ENCODE results near the gene PCSK1N. TPM values are rescaled to one million over a fixed set of nuclear protein-coding genes. Genes with fewer than 3 reads are reported as not detected.
"Not testable (repeated sequence)": the region's sequence is repeated elsewhere in the genome, so short reads cannot be mapped to it uniquely, and the experiment has no call there.

The PCSK1N gene
- total RNA-seq, 4 donors from 2014 or later, result 1.5 to 4.0 (median 3.4) TPM

DNA sequence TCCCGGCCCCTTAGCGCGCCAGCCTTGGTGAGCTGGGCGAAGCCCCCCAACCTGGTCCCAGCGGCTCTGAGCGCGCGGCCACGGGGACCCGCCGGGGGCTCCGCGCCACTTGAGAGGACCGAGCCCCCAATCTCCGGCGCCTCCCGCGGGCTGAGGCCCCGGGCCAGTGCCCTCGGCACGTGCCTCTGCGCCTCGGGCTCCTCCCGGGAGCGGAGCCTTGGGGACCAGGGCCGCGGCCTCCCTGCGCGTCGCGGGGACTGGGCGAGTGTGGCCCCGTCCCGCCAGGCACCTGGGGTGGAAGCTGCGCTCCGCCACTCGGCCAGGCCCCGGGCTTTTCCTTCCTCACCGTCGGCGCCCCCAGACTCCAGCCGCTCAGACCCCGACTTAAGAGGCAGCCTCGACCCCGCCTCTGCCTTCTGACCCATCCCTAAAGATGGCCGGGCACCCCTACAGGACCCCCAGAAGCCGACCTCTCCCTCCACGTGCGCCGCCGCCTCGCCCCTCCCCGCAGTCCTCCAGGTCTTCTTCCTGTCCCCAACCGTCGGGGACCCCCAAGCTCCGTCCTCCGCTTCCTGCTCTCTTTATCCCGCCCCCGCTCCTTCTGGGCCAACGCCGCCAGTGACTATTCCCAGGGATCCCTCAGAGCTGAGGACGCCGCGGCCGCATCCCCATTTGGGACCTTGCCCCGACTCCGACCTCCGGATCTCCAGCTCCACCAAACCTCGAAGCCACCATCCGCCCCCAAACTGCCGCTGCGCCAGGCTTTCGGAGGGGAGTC, 8.3 kb downstream of the PCSK1N start:
- Histone ChIP-seq H3K36me3 (no peaks in the 10 kb centered on the region), H3K4me1 (no peaks in the 10 kb centered on the region), H3K9me3 (no peaks in the 10 kb centered on the region), H3K27me3 (no peaks in the 10 kb centered on the region), H3K27ac (no peak overlapping the region), H3K4me3 (replicated peaks in 1 of 3) (no peak overlapping the region)
- TF ChIP-seq POLR2A (IDR thresholded peaks at IDR 0.05), result no peak
- TF ChIP-seq, protein P1, sequence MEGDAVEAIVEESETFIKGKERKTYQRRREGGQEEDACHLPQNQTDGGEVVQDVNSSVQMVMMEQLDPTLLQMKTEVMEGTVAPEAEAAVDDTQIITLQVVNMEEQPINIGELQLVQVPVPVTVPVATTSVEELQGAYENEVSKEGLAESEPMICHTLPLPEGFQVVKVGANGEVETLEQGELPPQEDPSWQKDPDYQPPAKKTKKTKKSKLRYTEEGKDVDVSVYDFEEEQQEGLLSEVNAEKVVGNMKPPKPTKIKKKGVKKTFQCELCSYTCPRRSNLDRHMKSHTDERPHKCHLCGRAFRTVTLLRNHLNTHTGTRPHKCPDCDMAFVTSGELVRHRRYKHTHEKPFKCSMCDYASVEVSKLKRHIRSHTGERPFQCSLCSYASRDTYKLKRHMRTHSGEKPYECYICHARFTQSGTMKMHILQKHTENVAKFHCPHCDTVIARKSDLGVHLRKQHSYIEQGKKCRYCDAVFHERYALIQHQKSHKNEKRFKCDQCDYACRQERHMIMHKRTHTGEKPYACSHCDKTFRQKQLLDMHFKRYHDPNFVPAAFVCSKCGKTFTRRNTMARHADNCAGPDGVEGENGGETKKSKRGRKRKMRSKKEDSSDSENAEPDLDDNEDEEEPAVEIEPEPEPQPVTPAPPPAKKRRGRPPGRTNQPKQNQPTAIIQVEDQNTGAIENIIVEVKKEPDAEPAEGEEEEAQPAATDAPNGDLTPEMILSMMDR (IDR thresholded peaks at IDR 0.05), result no peak
- no peak for DNase-seq
- 21 to 39% methylated on average over 12 to 28 of the region's 73 CpGs for WGBS, 2 donors
- intact Hi-C loops (cut with DNase I), result no loop called here

DNA sequence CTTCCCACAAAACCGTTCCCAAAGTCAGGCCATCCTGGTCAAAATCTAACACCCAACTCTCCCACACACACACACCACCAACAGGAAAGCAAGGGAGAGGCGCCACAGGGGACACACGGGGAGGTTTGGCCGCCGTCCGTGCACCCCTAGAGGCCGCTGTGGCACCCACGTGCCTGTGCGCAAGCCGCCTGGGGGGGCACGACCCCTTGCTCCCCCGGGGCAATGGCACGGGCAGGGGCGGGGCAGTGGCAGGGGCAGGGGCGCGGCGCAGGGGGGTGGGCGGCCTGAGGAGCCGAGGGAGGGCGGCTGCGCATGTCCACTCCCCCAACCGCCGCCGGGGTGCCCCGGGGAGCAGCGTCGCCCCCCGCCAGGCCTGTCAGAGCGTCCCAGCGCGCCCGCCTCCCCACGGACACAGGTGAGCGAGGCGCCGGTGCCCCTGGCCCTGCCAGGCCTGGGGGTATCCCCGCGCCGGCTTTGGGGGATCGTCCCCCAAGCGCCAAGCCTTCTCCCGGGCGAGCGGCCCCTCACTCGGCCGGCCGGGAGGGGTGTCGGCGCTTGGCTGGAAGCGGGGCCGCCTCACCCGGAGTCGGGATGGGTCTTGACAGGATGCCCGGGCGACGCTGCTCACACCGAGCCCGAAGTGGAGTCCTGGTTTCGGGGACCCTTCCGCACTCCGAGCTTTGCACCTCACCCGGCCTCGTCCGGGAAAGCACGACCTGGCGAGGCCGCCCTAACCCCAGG, 9.1 kb downstream of the PCSK1N start, which contains the start of gene ERAS:
TSS of gene ERAS (plus strand) at position 379 of the 741 bp plus-strand sequence. CDS start 2,611 bp downstream, outside the sequence.
- H3K4me3 ChIP-seq (replicated peaks in 1 of 3), result no peak within 1 kb of the TSS
- no peaks in the 10 kb centered on the region for H3K9me3 ChIP-seq
- no peak for DNase-seq
- H3K27ac ChIP-seq, result no peak within 1 kb of the TSS
- no peaks in the 10 kb centered on the region for H3K36me3 ChIP-seq
- no peaks in the 10 kb centered on the region for H3K27me3 ChIP-seq
- TF ChIP-seq POLR2A (IDR thresholded peaks at IDR 0.05), result no peak
- TF ChIP-seq, protein P1 (IDR thresholded peaks at IDR 0.05), result no peak
- no CpG with 5 or more reads among the region's 67 CpGs for WGBS, 2 donors
- intact Hi-C loops (cut with DNase I), result no loop called here
- H3K4me1 ChIP-seq, result no peaks in the 10 kb centered on the region

DNA sequence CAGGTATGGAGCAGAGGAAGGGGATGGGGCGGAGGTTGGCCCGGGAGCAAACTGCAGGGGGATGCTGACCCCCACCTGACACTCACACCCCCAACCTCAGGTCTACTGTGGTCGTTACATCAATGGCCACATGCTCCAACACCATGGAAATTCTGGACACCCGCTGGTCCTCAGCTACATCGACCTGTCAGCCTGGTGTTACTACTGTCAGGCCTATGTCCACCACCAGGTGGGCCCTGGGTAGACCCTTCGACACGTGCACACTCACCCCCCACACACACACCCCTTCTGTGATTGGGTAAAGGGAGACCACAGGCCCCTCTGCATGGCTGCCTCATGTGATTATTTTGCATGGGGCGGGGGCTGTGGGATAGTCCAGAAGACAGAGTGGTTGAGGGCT, 11.3 kb downstream of the PCSK1N start:
- TF ChIP-seq, protein P1 (IDR thresholded peaks at IDR 0.05), result no peak
- no peak for TF ChIP-seq POLR2A (IDR thresholded peaks at IDR 0.05)
- Histone ChIP-seq H3K27ac (no peak overlapping the region), H3K9me3 (no peaks in the 10 kb centered on the region), H3K36me3 (peaks cover 0 to 7% of the 10 kb centered on the region in 2 donors), H3K4me3 (replicated peaks in 1 of 3) (no peak overlapping the region), H3K27me3 (no peaks in the 10 kb centered on the region), H3K4me1 (no peaks in the 10 kb centered on the region)
- intact Hi-C loops (cut with DNase I), result no loop called here
- WGBS, 2 donors, result 100% methylated on average over 1 of the region's 8 CpGs; no CpG with 5 or more reads in 1 of the 2 donors
- no peak for DNase-seq

DNA sequence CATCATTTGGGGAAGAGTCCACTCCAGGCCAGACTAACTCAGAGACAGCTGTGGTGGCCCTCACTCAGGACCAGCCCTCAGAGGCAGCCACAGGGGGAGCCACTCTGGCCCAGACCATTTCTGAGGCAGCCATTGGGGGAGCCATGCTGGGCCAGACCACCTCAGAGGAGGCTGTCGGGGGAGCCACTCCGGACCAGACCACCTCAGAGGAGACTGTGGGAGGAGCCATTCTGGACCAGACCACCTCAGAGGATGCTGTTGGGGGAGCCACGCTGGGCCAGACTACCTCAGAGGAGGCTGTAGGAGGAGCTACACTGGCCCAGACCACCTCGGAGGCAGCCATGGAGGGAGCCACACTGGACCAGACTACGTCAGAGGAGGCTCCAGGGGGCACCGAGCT, 12.4 kb downstream of the PCSK1N start:
- DNase-seq, result no peak
- Histone ChIP-seq H3K4me1 (no peaks in the 10 kb centered on the region), H3K9me3 (no peaks in the 10 kb centered on the region), H3K36me3 (peaks cover 0 to 7% of the 10 kb centered on the region in 2 donors), H3K27me3 (no peaks in the 10 kb centered on the region), H3K27ac (no peak overlapping the region), H3K4me3 (replicated peaks in 1 of 3) (no peak overlapping the region)
- no CpG with 5 or more reads among the region's 6 CpGs for WGBS, 2 donors
- intact Hi-C loops (cut with DNase I), result no loop called here
- TF ChIP-seq POLR2A (IDR thresholded peaks at IDR 0.05), result no peak
- TF ChIP-seq, protein P1 (IDR thresholded peaks at IDR 0.05), result no peak

DNA sequence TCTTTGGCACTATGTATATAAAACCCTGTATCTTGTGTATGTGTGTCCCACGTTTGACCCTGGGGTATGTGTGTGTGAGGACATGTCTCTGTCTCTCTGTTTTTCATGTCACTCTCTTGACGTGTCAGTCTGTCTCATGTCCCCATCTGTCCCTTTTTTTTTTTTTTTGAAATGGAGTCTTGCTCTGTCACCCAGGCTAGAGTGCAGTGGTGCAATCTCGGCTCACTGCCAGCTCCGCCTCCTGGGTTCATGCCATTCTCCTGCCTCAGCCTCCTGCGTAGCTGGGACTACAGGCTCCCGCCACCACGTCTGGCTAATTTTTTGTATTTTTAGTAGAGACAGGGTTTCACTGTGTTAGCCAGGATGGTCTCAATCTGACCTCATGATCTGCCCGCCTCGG, 16.0 kb downstream of the PCSK1N start:
- H3K9me3 ChIP-seq; H3K4me1 ChIP-seq; DNase-seq; intact Hi-C loops (cut with DNase I); H3K27me3 ChIP-seq; H3K27ac ChIP-seq; H3K4me3 ChIP-seq (replicated peaks in 1 of 3): not testable (repeated sequence)
- H3K36me3 ChIP-seq, result peaks cover 0 to 13% of the 10 kb centered on the region in 2 donors
- 95% methylated on average over 9 of the region's 9 CpGs for WGBS, 2 donors

Data from thyroid gland (tissue), 4 donors.